ENCODE data around the gene GPN3.
"Not testable (repeated sequence)": the region's sequence is repeated elsewhere in the genome, so short reads cannot be mapped to it uniquely, and the experiment has no call there.

DNA sequence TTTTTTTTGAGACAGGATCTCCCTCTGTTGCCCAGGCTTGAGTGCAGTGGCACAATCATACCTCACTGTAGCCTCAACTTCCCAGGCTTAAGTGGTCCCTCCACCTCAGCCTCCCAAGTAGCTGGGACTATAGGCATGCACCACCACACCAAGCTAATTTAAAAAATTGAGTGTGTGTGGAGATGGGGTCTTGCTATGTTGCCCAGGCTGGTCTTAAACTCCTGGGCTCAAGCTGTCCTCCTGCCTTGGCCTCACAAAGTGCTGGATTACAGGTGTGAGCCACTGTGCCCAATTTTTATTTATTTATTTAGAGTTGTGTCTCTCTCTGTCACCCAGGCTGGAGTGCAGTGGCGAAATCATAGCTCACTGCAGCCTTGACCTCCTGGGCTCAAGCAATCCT is 47.4 kb downstream of the GPN3 start:
- TF ChIP-seq, protein P1, sequence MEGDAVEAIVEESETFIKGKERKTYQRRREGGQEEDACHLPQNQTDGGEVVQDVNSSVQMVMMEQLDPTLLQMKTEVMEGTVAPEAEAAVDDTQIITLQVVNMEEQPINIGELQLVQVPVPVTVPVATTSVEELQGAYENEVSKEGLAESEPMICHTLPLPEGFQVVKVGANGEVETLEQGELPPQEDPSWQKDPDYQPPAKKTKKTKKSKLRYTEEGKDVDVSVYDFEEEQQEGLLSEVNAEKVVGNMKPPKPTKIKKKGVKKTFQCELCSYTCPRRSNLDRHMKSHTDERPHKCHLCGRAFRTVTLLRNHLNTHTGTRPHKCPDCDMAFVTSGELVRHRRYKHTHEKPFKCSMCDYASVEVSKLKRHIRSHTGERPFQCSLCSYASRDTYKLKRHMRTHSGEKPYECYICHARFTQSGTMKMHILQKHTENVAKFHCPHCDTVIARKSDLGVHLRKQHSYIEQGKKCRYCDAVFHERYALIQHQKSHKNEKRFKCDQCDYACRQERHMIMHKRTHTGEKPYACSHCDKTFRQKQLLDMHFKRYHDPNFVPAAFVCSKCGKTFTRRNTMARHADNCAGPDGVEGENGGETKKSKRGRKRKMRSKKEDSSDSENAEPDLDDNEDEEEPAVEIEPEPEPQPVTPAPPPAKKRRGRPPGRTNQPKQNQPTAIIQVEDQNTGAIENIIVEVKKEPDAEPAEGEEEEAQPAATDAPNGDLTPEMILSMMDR (IDR thresholded peaks at IDR 0.05): not testable (repeated sequence)
- TF ChIP-seq POLR2A (IDR thresholded peaks at IDR 0.05): not testable (repeated sequence)
